SKM-1 treated with dmso at 0.1 percent for 144 hours (cell line): ENCODE data around the gene LNPEP.
"Not testable (repeated sequence)": the region's sequence is repeated elsewhere in the genome, so short reads cannot be mapped to it uniquely, and the experiment has no call there.

Experiments used
- DNase-seq: peaks from one replicate; lab custom pipeline; 2025; ENCODE audit not compliant: unreplicated experiment; lab: John Stamatoyannopoulos, UW

LNPEP gene

DNA sequence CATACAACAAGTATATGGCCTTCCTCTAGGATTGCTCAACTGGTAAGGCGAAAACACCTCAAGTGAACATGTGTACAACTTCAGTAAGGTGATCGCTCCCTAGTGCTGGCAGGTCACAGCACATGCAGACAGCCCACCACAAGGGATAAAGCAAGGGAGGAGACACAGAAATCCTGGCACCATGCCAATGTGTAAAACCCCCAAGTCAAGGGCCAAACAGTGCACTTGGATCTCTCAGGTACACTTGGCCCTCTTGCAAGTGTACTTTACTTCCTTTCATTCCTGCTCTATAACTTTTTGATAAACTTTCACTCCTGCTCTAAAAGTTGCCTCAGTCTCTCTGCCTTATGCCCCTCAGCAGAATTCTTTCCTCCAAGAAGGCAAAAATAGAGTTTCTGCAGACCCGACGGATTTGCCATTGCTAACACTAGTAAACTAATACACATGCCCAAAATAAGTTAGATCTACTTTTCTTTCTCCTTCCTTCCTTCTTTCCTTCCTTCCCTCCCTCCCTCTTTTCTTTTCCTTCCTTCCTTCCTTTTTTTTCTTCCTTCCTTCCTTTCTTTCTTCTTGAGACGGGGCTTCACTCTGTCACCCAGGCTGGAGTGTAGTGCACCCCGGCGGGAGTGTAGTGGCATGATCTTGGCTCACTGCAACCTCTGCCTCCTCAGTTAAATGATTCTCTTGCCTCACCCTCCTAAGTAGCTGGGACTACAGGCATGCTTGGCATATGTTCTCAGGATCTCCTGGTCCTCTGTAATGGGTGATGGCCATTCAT, 6.8 kb upstream of the LNPEP start:
- DNase-seq, result no peak

DNA sequence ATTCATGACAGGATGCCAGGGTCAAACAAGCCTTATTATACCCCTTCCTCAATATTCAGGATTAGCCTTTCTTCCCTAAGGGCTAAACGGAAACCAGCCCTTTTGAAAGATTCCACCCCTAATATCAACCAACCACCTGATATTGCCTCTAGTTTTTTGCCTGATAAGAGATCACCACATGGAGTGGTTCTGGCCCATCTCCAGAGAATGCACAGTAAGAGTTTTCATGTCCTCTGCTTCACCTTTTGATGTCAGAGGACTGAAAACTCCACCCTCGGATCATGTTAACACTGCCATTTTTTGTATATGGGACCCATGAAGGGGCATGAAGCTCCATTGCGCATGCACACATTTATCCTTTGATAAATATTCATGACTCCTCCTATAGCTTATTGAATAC, 5.8 kb upstream of the LNPEP start:
- DNase-seq, result no peak

DNA sequence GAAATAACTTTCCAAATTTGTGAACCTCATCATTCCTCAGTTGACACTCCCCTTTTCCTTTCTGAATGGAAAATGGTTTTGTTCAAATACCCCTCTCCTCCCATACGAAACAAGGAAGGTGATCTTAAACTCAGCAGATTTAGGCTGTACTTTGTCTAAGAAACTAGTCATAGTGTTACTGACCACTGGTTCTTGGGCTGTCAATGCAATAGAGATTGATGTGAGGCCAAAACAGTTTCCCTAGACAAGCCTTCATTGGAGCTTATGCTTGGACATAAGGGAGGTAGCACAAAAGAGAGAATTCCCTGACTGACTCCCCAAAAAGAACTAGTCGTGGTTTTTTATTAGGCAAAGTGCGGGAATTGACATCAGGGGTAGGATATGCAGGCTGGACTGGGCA, 5.3 kb upstream of the LNPEP start:
- DNase-seq, result no peak

GRCh38 chr5:96931037-96931436, 4.8 kb upstream of the LNPEP start:
- DNase-seq, result not testable (repeated sequence)

GRCh38 chr5:96931605-96932004, 4.3 kb upstream of the LNPEP start:
- peak; percentile 40 for DNase-seq

- no peak for DNase-seq
Measured at GRCh38 chr5:96932026-96932425, 3.9 kb upstream of the LNPEP start.

- DNase-seq, result no peak
Measured at GRCh38 chr5:96933764-96934707, 1.8 kb upstream of the LNPEP start.

DNA sequence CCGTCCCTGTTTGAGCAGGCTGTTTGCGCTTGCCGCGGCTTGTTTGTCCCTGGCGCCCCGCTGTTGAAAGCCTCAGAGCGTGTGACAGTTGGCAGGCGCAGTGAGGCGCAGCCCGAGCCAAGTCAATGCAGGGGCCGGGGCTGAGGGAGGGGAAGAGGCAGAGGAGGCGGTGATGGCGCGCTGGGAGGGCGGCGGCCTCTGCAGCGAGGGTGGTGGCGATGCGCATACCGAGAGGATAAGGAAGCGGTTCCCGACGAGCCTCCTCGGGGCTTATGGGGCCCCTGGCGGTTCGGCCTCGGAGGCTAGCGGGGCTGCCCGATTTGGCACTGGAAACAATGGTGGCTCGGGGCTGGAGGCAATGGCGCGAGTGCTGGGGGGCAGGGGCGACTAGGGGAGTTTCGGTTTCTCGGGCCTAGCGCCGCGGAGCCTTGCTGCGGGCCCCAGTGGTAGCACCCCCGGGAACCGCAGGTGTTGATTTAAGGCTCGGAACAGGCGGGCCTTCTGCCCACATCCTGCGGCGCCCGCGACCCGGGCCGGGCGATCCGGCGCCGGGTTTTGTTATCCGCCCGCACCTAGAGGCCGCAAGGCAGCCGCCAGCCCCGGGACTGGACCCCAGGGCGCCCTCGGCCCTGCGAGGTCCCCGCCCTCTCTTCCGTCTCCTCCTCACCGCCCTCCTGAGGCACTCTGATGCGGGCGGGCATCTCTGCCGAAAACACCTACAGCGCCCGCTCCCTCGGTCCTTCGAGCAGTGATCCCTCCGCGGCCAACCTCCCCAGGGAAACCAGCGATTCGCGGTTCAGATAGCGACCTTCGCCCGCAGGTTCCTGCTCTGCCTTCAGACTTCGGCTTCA, 947 bp upstream of the LNPEP start:
- DNase-seq, result peak; percentile 95

DNA sequence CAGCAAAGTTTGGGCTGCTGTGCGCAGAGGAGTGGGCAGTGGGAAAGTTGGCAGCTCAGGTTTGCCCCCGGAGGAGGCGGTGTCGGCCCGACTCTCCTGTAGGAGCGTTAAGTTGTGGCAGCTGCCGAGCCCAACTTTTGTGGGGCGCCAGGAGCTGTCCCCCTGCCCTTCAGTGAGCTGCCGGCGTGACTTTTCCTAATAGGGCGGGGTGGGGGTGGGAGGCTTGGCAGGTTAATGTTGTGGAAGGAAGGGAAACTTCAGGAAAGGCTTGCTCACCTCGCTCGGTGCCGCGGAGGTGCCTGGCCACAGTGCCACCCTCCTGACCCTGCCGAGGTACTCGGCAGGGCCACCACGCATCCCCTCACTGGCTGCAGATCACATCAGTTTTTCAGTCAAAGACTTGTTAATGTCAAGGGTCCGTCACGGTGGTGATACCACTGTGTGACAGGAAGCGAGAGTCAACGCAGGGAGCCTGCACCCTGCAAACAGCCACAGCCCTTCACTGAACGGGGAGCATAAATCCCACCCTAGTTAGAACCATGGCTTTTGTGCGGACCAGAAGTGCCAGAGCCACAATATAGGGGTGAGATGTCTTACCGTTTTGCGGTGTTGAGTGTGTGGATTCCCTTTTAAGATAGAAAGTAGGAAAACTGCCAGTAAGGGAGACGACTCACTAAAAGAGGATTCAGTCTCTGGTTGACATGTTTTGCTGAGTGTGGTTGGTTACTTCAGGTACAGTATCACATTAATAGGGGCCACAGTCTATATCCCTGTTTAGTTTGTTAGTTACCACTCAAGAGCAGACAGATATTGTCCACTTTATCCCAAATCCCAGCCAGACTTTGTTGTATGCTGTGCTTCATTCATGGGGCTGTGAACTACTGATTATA, 796 bp downstream of the LNPEP start:
- DNase-seq, result no peak

DNA sequence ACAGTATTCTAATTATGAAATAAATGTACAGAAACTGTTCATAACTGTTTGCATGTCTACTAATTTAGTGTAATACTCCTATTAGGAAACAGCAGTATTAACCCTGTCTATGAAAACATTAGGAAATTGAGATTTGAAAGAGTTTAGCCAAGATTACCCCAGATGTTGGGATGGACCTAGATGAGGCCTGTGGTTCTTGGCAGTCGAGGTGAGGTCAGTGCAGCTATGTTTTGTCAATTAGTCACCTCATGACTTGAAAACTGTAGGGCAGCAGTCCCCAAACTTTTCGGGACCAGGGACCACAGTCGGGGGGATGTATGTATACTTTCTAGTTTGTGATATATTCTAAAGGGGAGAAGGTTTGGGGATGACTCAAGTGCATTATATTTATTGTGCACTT, 4.7 kb downstream of the LNPEP start:
- DNase-seq, result no peak

DNA sequence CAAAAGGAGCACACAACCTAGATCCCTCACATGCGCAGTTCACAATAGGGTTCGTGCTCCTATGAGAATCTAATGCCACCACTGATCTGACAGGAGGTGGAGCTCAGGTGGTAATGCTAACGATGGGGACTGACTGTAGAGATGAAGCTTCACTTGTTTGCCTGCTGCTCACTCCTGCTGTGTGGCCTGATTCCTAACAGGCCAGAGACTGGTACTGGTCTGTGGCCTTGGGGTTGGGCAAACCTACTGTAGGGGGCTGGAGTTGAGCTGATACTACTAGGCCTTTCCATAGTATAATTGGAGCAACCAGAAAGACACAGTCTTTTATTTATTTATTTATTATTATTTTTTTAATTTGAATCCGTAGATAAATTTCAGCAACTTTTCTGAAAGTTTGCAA, 5.3 kb downstream of the LNPEP start:
- no peak for DNase-seq

DNA sequence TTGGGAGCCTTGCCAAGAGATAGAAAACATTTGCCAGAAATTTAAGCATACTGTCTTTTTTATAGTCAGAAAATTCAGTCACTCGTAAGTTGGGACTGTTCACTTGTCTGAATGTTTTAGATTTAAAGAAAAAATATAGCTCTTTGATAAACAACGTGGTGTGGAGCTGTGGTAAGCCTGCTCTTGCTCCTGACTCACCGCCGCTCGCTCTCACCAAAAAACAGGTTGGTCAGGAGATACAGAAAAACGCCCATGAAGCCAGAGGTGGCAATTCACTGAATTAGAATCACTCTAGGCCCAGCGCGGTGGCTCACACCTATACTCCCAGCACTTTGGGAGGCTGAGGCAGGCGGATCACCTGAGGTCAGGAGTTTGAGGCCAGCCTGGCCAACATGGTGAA, 6.2 kb downstream of the LNPEP start:
- no peak for DNase-seq

- no peak for DNase-seq
Measured at GRCh38 chr5:96942911-96943310, 7.0 kb downstream of the LNPEP start.

DNA sequence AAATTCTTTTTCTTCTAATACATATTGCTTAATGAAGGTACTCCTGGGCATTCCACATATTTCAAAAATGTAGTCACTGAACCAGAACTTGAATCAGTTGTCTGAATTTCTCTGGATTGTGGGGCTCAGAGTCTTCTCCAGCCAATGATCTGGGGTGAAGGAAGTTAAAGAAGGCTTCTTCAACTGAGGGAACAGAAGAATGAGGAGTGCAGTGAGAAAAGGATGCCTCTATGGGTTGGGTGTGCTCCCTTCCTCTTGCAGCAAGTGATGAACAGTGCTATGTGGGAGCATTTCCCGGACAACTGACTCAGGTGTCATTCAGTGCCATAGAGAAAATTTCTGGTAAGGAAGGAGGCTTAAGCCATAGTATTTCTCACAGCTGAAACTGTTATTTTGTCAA, 7.9 kb downstream of the LNPEP start:
- DNase-seq, result no peak

DNA sequence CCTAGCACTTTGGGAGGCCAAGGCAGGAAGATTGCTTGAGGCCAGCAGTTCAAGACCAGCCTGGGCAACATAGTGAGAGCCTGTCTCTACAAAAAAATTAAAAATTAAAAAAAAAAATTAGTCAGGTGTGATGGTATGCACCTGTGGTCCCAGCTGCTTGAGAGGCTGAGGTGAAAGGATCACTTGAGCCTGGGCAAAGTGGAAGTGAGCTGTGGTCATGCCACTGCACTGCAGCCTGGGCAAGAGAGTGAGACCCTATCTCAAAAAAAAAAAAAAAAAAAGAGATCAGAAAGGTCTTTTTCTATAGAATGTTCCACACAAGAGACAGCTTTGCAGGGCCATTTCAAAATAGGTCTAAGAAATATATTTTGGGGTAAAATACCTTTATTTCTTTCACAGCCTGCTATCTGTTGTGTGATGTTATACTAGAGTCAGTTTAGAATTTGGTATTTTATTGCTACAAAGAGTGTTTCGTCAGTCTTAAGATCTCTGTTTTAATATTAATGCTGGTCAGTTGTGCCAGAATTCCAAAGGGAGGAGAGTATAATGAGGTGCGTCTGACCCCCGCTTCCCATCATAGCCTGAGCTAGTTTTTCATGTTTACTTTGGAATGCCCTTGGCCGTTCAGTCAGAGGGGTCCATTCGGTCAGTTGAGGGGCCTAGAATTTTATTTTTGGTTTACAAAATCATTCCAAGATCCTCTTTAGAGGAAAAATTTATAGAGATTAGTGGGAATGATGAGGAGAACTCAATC, 9.4 kb downstream of the LNPEP start:
- no peak for DNase-seq

DNA sequence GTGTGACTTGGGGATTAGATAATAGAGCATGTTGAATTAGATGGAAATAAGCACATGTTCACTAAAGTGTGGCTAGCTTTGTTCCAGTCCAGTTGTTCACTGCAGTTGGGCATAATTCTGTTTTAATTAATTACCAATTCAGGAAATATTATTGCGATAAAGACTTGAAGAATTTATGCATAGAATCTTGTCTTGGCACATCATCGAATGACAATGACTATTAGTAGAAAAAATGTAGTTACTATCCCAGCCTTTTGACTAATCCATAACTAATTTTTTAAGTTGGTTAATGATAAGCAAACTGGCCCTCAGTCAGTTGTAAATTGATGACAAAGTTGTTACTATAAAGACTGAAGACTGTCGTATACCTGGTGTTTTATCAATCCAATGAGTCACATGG, 10.5 kb downstream of the LNPEP start:
- DNase-seq, result no peak

DNA sequence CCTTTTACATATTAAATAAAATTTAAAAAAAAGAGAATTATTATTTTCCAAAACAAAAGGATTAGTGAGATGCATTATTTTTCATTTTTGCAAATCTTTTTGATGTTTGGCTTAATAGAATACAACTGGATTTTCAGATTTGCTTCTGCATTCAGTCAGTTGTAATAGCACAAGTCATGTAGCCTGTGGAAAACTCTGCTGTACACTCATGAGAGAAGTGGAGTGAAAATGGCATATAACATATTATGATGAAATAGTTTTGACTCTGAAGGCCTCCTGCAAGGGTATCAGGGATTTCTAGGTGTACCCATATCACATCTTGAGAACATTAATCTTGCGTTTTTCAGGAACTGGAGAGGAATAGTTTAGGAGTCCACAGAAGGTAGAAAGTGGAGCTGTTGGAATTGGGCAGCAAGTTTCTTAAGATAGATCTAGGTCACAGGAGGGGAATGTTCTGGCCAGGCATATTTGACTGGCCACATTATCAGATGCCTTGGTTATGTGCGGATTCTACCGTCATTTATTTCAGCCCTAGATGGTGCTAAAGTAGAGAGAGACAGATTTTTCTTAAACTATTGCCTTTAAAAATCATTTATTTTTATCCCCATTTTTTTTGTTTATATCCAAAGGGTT, 16.4 kb downstream of the LNPEP start:
- no peak for DNase-seq

- DNase-seq, result no peak
Measured at GRCh38 chr5:96952974-96953730, 17.3 kb downstream of the LNPEP start.
